ENCODE measurements around the gene PNMA8A. TPM values are rescaled to one million over a fixed set of nuclear protein-coding genes. Genes with fewer than 3 reads are reported as not detected.

PNMA8A gene
- total RNA-seq, 1 donor from 2014 or later: 0.53 TPM

DNA sequence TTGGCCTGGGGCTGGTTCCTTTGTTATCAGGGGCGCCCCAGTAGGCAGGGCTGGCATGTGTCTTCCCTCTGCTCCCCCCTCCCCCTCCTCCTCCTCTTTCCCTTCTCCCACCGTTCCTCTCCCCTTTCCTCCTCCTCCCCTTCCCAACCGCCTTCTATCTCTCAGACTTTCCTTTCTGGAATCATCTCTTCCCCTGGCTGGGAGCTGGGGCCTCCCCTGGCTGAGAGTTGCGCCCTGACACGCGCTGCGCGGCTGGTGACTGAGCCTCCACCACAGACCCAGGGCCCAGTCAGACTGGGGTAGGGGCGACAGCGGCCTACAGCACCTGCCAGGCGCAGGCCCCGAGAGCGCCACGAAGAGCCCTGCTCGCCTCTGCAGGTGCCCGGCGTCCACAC is 21.5 kb upstream of the PNMA8A start:
- no peak for DNase-seq (ENCODE audit: extremely low read depth, low read depth, low spot score)

DNA sequence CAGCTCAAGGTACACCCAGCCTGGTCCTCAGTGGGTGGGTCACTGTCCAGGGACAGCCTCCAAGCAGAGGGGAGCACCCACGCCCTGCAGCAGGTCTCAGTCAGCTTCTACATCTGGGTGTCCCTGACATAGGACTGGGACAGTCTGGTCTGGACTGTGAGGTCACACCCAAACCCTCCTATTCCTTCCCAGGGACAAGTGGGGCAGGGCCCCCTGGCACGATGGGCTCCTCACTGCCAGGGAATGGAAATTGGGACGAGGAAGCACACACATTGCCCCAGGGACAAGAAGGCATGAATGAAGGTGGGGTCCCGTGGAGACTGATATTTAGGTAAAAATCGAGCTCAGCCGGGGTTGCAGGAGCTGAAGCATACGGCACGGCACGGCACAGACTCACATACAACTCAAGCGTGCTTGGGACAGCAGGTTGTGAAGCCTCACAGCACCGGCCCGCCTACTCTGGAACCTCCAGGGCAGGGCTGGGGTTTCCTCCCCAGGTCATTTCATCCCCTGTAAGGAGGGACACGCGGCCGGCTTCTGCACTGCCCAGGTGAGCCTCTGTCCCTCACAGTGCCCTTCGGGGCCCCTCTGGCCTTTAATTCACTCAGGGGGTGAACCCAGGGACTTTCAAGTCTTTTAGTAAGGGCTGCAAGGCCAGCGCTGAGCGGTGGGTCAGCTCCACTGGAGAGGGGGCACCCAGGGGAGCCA is 20.8 kb upstream of the PNMA8A start:
- DNase-seq (ENCODE audit: extremely low read depth, low read depth, low spot score): no peak

DNA sequence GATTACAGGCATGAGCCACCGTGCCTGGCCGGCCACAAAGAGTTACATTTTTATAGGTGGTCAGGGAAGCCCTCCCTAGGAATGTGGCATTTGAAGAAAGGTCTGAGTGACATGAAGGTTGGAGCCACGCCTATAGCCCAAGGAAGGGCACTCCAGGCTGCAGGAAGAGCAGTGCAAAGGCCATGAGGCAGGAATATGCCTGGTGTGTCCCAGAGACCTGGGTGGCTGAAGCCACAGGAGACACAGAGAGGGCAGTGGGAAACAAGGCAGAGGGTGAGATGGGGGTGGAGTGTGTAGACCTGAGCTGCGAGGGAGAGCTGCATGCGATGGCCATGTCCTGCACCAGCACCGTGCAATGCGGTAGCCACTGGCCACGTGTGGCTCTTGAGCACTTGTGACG is 19.4 kb upstream of the PNMA8A start:
- no peak for DNase-seq (ENCODE audit: extremely low read depth, low read depth, low spot score)

DNA sequence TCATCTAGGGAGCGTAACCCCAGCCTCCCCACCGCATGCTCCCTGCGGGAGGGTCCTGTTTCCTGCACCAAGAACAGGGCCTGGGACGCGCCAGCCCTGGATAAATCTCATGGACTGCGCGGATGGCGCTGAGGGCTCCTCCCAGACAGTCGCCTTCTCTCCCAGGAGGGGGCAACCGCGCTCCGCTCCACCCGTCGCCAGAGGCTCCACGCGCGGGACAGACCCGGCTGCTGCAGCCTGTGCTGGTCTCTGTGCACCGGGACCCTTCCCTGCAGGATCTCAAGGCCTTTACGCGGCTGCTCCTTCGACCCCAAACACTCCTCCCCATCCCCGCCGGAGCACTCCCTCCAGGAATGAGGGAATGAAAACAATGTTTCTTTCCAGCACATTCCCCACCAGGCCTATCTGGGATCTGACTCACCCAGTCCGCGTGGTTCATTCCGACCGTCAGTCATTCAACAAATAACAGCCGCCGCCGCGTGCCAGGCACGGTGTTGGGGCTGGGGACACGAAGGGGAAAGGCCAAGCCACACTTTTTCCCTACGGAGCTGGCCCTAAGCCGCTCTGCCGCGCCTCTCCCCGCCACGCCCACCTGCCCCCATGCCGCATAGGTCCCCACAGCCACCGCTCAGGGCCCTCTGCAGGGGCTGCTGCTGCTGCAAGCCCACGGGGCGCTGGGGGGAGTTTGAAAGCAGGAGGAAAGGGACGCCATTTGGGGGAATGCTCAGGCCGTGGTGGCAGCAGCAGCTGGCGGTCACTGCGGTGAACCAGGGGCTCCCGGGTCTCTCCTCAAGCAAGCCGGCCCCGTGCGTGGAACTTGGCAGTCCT is 18.3 kb upstream of the PNMA8A start:
- DNase-seq (ENCODE audit: extremely low read depth, low read depth, low spot score): no peak

- no peak for DNase-seq (ENCODE audit: extremely low read depth, low read depth, low spot score)
Observed at GRCh38 chr19:46488551-46488950, 17.2 kb upstream of the PNMA8A start.

DNA sequence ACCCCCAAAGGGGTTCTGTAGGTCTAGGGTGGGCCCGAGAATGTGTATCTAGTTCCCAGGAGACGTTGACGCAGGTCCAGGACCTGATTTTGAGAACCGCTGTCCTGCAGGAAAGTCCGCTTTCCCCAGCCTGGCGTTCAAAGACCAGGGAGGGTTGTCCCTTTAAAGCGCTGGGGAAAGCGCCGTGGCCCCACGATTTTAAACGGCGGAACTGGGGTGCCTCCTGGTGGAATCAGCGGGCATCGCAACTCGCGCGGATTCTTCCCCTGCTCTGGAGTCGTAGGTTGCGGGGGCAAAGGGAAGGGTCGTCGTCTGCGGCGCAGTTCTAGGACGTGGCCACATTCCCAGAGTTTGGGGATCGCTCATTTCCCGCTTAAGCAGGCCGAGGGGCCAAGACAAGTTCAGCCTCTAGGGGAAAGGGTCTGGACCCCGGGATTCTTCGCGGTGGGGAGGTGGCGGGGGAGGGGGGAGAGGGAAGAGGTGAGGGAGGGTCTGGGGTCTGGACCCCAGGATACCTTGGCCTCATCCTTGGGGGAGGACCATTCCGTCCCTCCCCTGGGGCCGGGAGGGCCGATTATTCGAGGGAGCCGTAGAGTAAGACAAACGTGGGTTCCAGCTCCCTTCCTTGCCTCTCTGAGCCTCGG is 16.6 kb upstream of the PNMA8A start:
- no peak for DNase-seq (ENCODE audit: extremely low read depth, low read depth, low spot score)

- no peak for DNase-seq (ENCODE audit: extremely low read depth, low read depth, low spot score)
Observed at GRCh38 chr19:46487178-46487801, 15.9 kb upstream of the PNMA8A start.

- DNase-seq (ENCODE audit: extremely low read depth, low read depth, low spot score): no peak
Observed at GRCh38 chr19:46486358-46486757, 15.0 kb upstream of the PNMA8A start.

- no peak for DNase-seq (ENCODE audit: extremely low read depth, low read depth, low spot score)
Observed at GRCh38 chr19:46484656-46485055, 13.3 kb upstream of the PNMA8A start.

DNA sequence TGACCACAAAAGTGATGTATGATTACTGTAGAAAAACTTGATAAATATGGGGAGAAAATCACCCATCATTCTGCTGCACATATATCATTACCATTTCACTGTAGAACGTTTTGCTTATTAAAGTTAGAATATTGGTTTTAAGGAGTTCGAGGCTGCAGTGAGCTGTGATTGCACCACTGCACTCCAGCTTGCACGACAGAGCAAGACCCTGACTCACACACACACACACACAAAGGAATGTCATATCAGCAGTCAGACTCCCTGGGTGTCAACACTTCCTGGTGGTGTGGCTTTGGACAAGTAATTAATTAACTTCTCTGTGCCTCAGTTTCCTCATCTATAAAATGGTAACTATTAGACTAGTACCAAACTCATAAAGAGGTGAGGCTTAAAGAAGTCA is 11.3 kb upstream of the PNMA8A start:
- DNase-seq (ENCODE audit: extremely low read depth, low read depth, low spot score): no peak

- DNase-seq (ENCODE audit: extremely low read depth, low read depth, low spot score): no peak
Observed at GRCh38 chr19:46481947-46482346, 10.6 kb upstream of the PNMA8A start.

GRCh38 chr19:46481223-46481848 is 10.0 kb upstream of the PNMA8A start:
- no peak for DNase-seq (ENCODE audit: extremely low read depth, low read depth, low spot score)

DNA sequence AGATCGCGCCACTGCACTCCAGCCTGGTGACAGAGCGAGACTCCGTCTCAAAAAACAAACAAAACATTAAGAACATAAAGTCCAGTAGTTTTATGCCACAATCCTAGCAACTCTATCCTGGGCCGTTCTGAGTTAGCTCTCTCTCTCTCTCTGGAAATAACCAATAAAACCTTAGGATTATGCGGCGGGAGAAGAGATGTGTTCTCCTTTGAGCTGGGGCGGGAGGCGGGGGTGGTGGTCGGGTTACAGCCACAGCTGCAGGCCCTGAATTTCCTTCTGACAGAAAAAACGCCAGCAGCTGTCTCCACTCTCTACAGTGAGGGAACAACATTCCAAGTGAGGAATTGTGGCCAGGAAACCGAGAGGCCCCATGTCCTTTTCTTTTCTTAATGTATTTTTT is 9.1 kb upstream of the PNMA8A start:
- DNase-seq (ENCODE audit: extremely low read depth, low read depth, low spot score): no peak

- no peak for DNase-seq (ENCODE audit: extremely low read depth, low read depth, low spot score)
Observed at GRCh38 chr19:46478356-46478986, 7.1 kb upstream of the PNMA8A start.

GRCh38 chr19:46475986-46476385 is 4.6 kb upstream of the PNMA8A start:
- DNase-seq (ENCODE audit: extremely low read depth, low read depth, low spot score): no peak

GRCh38 chr19:46474211-46474610 is 2.8 kb upstream of the PNMA8A start:
- DNase-seq (ENCODE audit: extremely low read depth, low read depth, low spot score): no peak

DNA sequence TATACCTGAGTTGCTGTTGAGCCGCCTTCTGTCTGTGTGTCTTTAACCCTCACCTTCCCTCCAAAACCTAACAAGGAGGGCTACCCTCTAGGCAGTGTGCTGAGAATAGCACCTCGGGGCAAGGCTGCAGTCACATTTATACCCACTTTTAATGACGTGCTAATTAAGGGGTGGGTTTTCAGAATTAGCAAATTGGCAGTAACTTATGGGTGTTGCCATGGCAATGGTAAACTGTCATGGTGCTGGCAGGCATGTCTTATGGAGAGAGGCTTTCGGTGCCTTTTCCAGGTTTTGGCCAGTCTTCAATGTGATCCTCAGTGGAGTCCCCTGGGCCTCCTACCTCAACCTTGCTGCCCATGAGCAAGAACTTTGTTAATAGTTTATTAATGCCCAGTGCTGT is 1.2 kb upstream of the PNMA8A start:
- DNase-seq (ENCODE audit: extremely low read depth, low read depth, low spot score): no peak

DNA sequence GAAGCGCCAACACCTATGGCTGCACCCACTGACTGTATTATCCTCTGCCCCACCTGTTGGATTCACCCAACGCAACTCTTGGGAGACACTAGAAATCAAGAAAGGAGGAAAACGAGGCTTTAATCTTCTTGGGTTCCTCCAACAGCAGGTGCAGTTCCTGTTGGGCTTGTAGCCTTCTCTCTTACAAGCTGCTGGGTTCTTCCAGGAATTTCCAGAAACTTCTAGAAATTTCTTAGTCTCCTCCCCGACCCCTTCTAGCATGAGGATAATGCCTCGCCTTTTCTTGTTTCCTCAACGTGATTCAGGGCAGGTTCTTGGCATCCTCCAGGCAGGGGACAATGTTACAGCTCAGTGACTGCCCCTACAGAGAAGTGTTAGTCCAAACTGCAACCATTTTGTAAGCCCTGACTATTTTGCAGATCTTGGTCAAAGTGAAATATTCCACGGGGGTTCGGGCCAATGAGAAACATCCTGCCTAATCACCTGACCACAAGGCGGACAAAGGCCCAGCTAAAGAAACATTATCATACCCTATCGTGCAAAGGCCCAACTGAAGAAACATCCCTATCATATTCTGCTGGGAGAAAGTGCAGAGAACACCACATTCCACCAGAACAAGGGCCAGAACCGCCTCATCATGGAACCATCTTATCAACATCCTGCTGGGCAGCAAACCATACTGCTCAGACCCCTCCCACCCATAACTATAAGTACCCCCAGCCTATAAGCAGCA is 614 bp upstream of the PNMA8A start:
- no peak for DNase-seq (ENCODE audit: extremely low read depth, low read depth, low spot score)

DNA sequence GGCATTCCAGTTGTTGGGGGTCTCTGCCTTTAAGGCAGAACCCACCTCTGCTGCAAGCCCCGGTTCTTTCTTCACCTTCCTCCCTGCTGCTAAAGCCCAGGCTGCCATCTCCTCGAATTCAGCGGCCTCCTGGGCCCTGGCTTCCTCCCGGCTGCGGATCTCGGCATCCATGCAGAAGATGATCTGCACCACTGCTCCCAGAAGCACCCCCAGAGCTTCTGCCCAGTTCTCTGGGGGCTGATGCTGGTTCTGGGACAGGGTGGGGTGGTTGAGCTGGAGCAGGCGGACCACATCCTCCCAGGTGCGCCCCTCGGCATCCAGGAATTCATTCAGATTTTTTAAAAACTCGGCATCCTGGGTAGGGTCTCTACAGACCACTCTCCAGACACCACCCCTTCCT is 987 bp downstream of the PNMA8A start:
- no peak for DNase-seq (ENCODE audit: extremely low read depth, low read depth, low spot score)

Data from glomerular endothelial cell (primary cell).